Dedifferentiated amniotic fluid mesenchymal stem cell (primary cell): ENCODE data around the gene B9D2.
A peak's percentile ranks its signal among the peaks of the same experiment; 100 is the strongest.
"Not testable (repeated sequence)": the region's sequence is repeated elsewhere in the genome, so short reads cannot be mapped to it uniquely, and the experiment has no call there.

Source experiments
- DNase-seq: peaks from one replicate; pipeline ENCODE4 v3.0.0-alpha.2; 2016; ENCODE audit errors: extremely low spot score

B9D2 gene

DNA sequence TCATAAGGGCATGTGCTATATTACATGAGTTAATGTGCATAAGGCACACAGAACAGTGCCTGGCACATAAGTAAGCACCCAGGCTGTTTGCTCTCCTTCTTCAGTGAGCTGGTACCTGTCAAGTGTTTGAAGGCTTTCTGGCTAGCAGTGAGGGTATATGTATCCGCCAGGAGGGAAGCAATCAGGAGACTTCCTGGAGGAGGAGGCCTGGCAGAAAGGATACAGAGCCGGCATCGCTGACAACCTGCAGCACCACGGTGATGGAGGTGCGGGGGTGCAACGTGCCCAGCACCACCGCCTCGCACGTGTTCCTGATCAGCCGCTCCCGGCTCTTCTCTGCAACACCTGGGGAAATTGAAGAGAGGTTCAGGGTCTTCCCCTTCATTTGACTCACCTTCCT, 27.7 kb upstream of the B9D2 start:
- DNase-seq = no peak

DNA sequence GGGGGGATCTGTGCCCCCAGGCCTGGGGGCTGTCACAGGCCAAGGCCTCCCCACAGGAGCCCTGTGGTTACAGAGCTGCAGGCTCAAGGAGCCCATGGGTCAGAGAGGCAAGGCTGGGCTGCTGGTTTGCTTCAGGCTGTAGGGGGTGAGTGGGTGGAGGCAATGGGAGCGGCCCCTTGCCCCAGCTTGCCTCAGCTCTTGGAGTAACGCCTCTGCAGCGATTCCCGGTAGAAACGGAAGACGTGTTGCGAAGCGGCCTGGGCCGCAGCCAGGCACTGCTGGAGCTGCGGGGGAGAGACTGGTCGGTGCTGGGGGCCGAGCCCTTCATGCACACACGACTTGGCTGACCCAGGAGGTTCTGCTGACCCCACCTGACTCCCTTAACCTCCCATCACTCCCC, 22.5 kb upstream of the B9D2 start:
- DNase-seq = no peak

DNA sequence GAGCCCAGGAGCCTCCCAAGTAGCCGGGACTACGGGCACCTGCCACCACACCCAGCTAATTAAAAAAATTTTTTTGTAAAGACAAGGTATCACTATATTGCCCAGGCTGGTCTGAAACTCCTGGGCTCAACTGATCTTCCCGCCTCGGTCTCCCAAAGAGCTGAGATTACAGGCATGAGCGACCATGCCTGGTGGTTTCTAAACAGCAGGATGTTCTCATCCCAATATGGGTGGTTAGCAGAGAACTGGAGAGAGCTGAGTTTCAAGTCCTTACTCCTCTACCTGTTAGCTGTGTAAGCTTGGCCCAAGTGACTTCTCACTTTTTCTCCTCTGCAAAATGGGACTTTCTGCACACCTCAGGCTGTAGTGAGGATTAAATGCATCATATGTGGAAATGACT, 20.4 kb upstream of the B9D2 start:
- no peak for DNase-seq

- not testable (repeated sequence) for DNase-seq
These were observed 17.6 kb upstream of the B9D2 start for GRCh38 chr19:41381536-41381935.

DNA sequence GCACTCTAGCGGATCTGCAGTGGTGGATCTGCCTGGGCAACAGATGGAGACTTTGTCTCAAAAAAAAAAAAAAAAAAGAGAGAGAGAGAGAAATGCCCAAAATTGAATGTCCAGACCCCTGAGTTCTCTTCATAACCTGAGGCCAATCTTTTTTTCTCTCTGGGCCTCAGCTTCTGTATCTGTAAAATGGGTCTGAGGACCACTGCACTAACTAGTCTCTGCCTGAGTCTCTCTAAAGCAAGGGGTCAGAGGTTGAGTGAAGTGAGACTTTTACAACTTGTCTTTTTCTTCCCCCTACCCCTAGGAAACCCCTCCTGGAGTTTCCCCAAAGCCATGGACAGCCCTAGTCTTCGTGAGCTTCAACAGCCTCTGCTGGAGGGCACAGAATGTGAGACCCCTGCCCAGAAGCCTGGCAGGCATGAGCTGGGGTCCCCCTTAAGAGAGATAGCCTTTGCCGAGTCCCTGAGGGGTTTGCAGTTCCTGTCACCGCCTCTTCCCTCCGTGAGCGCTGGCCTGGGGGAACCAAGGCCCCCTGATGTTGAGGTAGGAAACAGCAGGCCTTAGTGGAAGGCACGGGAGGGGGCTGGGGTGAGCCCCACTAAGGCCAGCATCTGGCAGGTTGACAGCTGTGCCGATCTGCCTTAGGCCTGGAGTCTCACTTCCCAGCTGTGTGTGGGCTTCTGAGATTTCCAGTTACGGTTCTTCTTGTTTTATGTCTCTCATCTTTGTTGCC, 14.2 kb upstream of the B9D2 start:
- DNase-seq = no peak

DNA sequence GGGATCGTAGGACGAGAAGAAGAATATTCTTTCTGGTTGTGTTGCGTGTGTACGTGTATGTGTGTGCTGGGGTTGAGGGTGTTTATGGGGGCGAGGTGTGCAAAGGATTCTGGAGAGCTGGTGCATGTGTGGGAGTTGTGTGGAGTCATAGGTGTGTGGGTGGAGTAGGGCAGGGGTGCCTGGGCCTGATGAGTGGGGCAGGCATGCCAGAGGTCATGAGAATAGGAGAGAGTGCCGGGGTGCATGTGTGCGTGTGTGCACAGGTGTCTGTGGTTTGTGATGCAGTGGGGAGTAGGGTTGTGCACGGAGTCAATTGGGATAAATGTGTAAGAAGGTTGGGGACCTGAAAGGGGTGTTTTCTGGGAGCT, 13.0 kb upstream of the B9D2 start:
- DNase-seq = no peak

- no peak for DNase-seq
These were observed 12.5 kb upstream of the B9D2 start, which contains the start of gene TMEM91 for GRCh38 chr19:41376241-41376997. TMEM91 (plus strand) TSS chr19:41376533; CDS start chr19:41378310, 1,777 bp downstream.

DNA sequence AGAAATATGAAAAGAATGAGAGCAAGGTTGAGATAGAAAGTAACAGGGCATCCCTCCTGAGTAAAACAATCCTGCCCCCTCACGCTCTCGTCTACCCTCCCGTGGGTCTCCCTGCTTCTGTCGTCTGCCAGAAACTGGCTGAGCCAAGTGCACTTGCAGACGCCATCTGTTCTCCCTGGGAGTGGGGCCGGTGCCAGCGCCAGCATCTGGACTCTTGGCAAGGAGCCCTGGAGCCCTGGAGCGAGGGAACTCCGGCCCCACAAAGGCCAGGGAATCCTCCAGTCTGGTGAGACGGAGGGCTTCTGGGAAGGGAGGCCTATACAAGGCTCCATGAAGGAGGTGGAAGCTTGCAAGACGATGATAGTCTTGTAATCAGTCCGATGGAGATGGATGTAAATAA, 10.0 kb upstream of the B9D2 start:
- DNase-seq = peak; percentile 78

GRCh38 chr19:41372501-41372900, 8.6 kb upstream of the B9D2 start:
- no peak for DNase-seq

- no peak for DNase-seq
These were observed 7.6 kb upstream of the B9D2 start for GRCh38 chr19:41371541-41371940.

DNA sequence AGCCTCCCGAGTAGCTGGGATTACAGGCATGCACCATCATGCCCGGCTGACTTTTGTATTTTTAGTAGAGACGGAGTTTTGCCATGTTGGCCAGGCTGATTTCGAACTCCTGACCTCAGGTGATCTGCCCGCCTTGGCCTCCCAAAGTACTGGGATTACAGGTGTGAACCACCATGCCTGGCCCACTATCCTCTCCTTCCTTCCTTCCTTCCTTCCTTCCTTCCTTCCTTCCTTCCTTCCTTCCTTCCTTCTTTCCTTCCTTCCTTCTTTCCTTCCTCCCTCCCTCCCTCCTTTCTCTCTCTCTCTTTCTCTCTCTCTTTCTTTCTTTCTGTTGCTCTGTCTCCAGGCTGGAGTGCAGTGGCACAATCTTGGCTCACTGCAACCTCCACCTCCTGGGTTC, 7.2 kb upstream of the B9D2 start:
- DNase-seq = not testable (repeated sequence)

GRCh38 chr19:41369769-41370168, 5.8 kb upstream of the B9D2 start:
- DNase-seq = no peak

DNA sequence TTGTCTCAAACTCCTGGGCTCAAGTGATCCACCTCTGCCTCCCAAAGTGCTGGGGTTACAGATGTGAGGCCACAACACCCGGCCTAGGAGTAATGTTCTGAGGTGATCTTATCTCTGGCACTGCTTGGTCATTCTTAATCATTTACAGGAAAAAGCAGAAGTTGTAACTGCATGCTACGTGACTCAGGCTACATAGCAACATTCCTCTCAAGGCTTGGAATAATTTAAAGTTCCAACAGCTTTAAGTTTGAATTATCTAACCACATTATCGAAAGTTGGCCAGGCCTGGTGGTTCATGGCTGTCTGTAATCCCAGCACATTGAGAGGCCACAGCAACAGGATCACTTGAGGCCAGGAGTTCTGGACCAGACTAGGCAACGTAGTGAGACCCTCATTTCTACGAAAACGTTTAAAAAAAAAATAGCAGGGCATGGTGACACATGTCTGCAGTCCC, 3.9 kb upstream of the B9D2 start:
- peak; percentile 91 for DNase-seq

GRCh38 chr19:41366089-41366488, 2.1 kb upstream of the B9D2 start:
- no peak for DNase-seq

DNA sequence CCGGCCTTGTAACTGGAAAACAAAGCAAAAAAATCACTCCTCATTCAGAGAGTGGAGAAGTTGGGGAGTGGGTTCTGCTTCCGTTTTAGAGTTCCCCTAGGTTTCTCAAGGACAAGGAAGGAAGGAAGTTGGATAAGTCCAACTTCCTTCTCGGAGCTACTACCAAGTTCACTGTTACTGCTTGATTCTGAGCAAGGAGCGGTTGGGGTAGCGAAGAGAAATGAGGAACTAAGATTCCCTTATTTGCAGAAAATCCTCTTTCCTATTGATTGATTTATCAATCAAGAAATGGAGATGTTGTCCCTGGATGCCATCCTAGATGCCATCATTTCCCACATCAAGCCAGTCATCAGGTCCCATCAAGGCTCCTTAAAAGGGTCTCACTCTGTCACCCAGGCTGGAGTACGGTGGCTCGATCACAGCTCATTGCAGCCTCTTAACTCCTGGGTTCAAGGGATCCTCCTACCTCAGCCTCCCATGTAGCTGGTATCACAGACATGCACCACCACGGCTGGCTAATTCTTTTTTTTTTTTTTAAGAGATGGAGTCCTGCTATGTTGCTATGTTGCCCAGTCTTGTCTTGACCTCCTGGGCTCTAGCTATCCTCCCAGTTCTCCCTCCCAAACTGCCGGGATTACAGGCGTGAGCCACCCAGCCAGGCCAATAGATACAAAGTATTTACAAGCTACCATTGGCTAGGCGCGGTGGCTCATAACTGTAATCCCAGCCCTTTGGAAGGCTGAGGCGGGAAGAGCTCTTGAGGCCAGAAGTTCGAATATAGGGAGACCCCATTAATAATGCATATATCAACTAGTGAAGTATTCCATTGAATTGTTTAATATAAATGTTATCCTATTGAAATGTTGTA, 809 bp upstream of the B9D2 start:
- DNase-seq = no peak

GRCh38 chr19:41363371-41363752, 587 bp downstream of the B9D2 start:
- no peak for DNase-seq

DNA sequence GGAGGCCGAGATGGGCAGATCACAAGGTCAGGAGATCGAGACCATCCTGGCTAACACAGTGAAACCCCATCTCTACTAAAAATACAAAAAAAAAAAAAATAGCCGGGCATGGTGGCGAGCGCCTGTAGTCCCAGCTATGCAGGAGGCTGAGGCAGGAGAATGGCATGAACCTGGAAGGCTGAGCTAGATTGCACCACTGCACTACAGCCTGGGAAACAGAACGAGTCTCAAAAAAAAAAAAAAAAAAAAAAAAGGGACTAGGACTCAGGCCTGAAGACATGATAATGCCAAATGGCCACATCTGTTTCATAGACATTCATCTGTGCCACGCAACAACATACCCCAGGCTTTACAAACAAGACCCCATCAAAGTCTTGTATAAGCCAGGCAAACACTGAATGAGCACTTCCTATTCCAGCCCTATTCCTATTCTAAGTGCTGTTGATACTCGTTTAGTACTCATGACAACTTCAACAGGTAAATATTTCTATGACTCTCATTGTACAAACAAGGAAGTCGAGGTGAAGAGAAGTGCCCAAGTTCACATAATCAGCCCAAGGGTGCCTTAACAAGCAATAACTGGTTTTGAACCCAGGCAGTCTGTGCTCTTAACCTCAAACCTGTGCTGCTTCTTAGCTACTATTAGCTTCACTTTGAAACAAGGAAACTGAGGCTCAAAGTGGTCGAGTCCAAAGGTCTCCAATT, 1.7 kb downstream of the B9D2 start:
- DNase-seq = no peak

DNA sequence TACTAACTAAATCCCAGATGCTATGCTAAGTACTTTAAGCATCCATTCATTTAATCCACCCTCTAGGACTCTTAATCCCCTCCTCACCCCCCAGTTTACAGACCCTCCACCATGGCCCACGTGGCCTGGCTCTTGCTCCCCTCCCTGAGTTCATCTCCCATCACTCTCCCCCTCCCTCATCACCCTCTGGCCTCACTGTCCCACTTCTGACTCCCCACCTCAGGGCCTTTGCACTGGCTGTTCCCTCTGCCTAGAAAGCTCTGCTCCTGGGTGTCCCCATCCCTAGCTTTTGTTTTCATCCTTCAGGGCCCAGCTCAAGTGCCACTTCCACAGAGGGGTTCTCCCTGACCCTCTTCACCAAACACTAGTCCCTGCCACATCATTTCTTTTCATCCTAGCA, 4.2 kb downstream of the B9D2 start:
- DNase-seq = no peak

- DNase-seq = no peak
These were observed 6.2 kb downstream of the B9D2 start for GRCh38 chr19:41357746-41358145.

DNA sequence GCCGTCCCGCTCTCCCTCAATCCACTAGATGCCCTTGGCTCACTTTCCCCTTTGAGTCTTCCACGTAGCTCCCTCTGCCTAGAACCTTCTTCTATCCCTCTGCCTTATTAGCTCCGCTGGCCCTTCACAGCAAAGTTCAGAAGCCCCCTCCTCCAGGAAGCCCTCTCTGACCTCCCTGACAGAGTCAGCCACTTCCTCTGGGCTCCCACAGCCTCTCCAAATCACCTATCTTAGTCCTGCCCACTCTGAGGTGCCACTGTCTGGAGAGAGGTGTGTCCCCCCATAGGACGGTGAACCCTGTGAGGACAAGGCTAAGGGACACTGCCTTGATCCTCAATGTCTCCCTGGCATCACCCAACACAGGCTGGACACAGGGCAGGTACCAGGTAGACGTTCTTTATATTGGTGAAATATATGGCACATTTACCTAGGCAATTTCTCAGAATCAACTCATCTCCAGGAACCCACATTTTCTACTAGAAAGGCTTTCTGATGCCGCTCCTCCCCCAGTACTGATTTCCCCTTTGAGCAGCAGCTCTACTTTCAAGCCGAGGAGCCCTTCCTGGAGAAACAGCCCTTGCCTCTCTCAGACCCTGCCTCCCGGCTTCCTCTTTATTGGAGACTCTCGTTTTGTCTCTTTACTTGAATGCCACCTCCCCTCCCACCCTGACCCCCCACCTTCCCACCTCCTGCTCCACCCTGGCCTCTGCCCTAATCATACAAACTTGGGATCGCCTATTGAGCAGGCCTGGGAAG, 6.8 kb downstream of the B9D2 start:
- no peak for DNase-seq

DNA sequence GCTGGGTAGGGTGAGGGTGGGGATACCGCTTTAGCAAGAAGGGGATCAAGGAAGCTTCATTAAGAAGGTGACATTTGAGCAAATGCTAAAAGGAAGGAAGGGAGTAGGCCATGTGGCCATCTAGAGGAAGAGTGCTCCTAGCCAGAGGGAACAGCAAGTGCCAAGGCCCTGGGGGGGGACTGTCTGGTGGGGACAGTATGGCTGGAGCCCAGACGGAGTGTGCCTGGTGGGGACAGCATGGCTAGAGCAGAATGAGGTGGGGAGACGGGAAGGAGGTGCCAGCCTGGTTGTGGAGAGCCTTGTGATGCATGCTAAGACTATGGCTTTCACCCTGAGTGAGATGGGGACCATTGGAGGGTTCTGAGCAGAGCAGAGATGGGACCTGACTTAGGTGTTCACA, 8.1 kb downstream of the B9D2 start:
- no peak for DNase-seq
